Stimulated activated CD4-positive, alpha-beta T cell treated with anti-CD3 and anti-CD28 coated beads, Interleukin-2, amount 100 ng/mL, for 48 hours (primary cell): ENCODE data around the gene COL15A1.

ENCODE experiments used
- DNase-seq, 2 donors: peaks; one replicate each; pipeline ENCODE4 v3.0.0-alpha.2; 2020

The COL15A1 gene

GRCh38 chr9:99019510-99020331, 76.0 kb downstream of the COL15A1 start:
- DNase-seq, result no peak

- DNase-seq, result no peak
Measured at GRCh38 chr9:99020786-99021436, 77.2 kb downstream of the COL15A1 start.

GRCh38 chr9:99021512-99021911, 77.8 kb downstream of the COL15A1 start:
- no peak for DNase-seq

- DNase-seq, result no peak
Measured at GRCh38 chr9:99023231-99023630, 79.5 kb downstream of the COL15A1 start.

GRCh38 chr9:99023831-99024230, 80.1 kb downstream of the COL15A1 start:
- DNase-seq, result no peak

GRCh38 chr9:99024959-99025358, 81.3 kb downstream of the COL15A1 start:
- no peak for DNase-seq

- no peak for DNase-seq
Measured at GRCh38 chr9:99025616-99026270, 82.0 kb downstream of the COL15A1 start.

GRCh38 chr9:99026271-99026955, 82.7 kb downstream of the COL15A1 start:
- DNase-seq, result no peak

GRCh38 chr9:99026956-99027298, 83.2 kb downstream of the COL15A1 start:
- no peak for DNase-seq

GRCh38 chr9:99027443-99027842, 83.7 kb downstream of the COL15A1 start:
- DNase-seq, result no peak

GRCh38 chr9:99029083-99029645, 85.5 kb downstream of the COL15A1 start:
- no peak for DNase-seq

- DNase-seq, result no peak
Measured at GRCh38 chr9:99030092-99030511, 86.4 kb downstream of the COL15A1 start.

GRCh38 chr9:99030610-99031109, 87.0 kb downstream of the COL15A1 start:
- no peak for DNase-seq

GRCh38 chr9:99031319-99031718, 87.6 kb downstream of the COL15A1 start:
- no peak for DNase-seq

GRCh38 chr9:99031994-99032393, 88.3 kb downstream of the COL15A1 start:
- DNase-seq, result no peak

GRCh38 chr9:99034149-99034548, 90.4 kb downstream of the COL15A1 start:
- DNase-seq, result no peak

GRCh38 chr9:99035313-99035712, 91.6 kb downstream of the COL15A1 start:
- no peak for DNase-seq

GRCh38 chr9:99037769-99038483, 94.2 kb downstream of the COL15A1 start:
- no peak for DNase-seq

- no peak for DNase-seq
Measured at GRCh38 chr9:99038484-99038820, 94.7 kb downstream of the COL15A1 start.

GRCh38 chr9:99039505-99040182, 95.9 kb downstream of the COL15A1 start:
- no peak for DNase-seq

GRCh38 chr9:99040251-99040900, 96.7 kb downstream of the COL15A1 start:
- no peak for DNase-seq
